ENCODE data around the gene MAP7. TPM values are rescaled to one million over a fixed set of nuclear protein-coding genes. Genes with fewer than 3 reads are reported as not detected.

Gene MAP7
- total and polyA plus RNA-seq, 9 of the 15 experiments (the other 6 are each of a cell fraction or from before 2014, with no cell fraction given) = 0.76 to 7.7 (median 3.9) TPM

DNA sequence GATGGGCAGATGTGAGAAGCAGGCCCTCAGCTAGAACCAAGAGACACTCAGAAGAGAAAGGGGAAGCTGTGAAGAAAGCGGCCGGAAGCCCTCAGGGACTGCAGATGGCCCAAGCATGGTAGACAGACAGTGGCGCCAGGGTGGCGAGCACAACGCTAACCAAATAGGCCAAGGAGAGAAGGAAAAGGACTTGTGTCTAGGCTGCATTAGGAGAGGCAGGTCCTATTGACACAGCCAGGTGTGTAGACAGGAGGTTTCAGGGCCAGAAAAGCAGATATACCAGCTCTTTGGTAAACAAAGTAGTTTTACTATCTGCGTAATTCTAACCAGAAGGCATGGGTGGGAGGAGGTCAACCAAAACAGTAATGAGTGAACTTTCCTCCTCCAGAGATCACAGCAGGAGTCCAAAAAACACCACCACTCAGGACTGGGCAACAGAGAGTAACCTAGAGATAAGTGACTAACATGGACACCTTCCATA, 15.8 kb upstream of the MAP7 start (continued):
- TF ChIP-seq, protein P1, sequence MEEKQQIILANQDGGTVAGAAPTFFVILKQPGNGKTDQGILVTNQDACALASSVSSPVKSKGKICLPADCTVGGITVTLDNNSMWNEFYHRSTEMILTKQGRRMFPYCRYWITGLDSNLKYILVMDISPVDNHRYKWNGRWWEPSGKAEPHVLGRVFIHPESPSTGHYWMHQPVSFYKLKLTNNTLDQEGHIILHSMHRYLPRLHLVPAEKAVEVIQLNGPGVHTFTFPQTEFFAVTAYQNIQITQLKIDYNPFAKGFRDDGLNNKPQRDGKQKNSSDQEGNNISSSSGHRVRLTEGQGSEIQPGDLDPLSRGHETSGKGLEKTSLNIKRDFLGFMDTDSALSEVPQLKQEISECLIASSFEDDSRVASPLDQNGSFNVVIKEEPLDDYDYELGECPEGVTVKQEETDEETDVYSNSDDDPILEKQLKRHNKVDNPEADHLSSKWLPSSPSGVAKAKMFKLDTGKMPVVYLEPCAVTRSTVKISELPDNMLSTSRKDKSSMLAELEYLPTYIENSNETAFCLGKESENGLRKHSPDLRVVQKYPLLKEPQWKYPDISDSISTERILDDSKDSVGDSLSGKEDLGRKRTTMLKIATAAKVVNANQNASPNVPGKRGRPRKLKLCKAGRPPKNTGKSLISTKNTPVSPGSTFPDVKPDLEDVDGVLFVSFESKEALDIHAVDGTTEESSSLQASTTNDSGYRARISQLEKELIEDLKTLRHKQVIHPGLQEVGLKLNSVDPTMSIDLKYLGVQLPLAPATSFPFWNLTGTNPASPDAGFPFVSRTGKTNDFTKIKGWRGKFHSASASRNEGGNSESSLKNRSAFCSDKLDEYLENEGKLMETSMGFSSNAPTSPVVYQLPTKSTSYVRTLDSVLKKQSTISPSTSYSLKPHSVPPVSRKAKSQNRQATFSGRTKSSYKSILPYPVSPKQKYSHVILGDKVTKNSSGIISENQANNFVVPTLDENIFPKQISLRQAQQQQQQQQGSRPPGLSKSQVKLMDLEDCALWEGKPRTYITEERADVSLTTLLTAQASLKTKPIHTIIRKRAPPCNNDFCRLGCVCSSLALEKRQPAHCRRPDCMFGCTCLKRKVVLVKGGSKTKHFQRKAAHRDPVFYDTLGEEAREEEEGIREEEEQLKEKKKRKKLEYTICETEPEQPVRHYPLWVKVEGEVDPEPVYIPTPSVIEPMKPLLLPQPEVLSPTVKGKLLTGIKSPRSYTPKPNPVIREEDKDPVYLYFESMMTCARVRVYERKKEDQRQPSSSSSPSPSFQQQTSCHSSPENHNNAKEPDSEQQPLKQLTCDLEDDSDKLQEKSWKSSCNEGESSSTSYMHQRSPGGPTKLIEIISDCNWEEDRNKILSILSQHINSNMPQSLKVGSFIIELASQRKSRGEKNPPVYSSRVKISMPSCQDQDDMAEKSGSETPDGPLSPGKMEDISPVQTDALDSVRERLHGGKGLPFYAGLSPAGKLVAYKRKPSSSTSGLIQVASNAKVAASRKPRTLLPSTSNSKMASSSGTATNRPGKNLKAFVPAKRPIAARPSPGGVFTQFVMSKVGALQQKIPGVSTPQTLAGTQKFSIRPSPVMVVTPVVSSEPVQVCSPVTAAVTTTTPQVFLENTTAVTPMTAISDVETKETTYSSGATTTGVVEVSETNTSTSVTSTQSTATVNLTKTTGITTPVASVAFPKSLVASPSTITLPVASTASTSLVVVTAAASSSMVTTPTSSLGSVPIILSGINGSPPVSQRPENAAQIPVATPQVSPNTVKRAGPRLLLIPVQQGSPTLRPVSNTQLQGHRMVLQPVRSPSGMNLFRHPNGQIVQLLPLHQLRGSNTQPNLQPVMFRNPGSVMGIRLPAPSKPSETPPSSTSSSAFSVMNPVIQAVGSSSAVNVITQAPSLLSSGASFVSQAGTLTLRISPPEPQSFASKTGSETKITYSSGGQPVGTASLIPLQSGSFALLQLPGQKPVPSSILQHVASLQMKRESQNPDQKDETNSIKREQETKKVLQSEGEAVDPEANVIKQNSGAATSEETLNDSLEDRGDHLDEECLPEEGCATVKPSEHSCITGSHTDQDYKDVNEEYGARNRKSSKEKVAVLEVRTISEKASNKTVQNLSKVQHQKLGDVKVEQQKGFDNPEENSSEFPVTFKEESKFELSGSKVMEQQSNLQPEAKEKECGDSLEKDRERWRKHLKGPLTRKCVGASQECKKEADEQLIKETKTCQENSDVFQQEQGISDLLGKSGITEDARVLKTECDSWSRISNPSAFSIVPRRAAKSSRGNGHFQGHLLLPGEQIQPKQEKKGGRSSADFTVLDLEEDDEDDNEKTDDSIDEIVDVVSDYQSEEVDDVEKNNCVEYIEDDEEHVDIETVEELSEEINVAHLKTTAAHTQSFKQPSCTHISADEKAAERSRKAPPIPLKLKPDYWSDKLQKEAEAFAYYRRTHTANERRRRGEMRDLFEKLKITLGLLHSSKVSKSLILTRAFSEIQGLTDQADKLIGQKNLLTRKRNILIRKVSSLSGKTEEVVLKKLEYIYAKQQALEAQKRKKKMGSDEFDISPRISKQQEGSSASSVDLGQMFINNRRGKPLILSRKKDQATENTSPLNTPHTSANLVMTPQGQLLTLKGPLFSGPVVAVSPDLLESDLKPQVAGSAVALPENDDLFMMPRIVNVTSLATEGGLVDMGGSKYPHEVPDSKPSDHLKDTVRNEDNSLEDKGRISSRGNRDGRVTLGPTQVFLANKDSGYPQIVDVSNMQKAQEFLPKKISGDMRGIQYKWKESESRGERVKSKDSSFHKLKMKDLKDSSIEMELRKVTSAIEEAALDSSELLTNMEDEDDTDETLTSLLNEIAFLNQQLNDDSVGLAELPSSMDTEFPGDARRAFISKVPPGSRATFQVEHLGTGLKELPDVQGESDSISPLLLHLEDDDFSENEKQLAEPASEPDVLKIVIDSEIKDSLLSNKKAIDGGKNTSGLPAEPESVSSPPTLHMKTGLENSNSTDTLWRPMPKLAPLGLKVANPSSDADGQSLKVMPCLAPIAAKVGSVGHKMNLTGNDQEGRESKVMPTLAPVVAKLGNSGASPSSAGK (IDR thresholded peaks at IDR 0.05) = peak; percentile 21; the same call in 1 of the 2 replicates
- TF ChIP-seq DMBX1 (CRISPR knock-in tag; IDR thresholded peaks at IDR 0.05; ENCODE audit: borderline replicate concordance) (peak; percentile 70; the same call in 1 of the 2 replicates), RAD21 (CRISPR knock-in tag; conservative IDR thresholded peaks at IDR 0.05 in 1 of 2, IDR thresholded peaks at IDR 0.05 in 1 of 2) (0 out of 4 replicates have a peak, but pooled peaks of 1 of the 2 experiments have one; percentile 11), ZNF766 (CRISPR knock-in tag; conservative IDR thresholded peaks at IDR 0.05) (peak; percentile 63; the same call in 1 of the 2 replicates), ZNF79 (CRISPR knock-in tag; IDR thresholded peaks at IDR 0.05; ENCODE audit: low read depth) (peak; percentile 49; the same call in 1 of the 2 replicates), KDM5B (IDR thresholded peaks at IDR 0.05; ENCODE audit: insufficient replicate concordance, low read depth, low read length) (no peak), GABPA (tag; conservative IDR thresholded peaks at IDR 0.05; ENCODE audit: low read depth) (peak; percentile 33; the same call in 1 of the 2 replicates), SRSF7 (optimal IDR thresholded peaks at IDR 0.05; ENCODE audit: low read depth, low read length) (no peak), ZNF253 (CRISPR knock-in tag; conservative IDR thresholded peaks at IDR 0.05) (no peak)
- TF ChIP-seq, protein P2, sequence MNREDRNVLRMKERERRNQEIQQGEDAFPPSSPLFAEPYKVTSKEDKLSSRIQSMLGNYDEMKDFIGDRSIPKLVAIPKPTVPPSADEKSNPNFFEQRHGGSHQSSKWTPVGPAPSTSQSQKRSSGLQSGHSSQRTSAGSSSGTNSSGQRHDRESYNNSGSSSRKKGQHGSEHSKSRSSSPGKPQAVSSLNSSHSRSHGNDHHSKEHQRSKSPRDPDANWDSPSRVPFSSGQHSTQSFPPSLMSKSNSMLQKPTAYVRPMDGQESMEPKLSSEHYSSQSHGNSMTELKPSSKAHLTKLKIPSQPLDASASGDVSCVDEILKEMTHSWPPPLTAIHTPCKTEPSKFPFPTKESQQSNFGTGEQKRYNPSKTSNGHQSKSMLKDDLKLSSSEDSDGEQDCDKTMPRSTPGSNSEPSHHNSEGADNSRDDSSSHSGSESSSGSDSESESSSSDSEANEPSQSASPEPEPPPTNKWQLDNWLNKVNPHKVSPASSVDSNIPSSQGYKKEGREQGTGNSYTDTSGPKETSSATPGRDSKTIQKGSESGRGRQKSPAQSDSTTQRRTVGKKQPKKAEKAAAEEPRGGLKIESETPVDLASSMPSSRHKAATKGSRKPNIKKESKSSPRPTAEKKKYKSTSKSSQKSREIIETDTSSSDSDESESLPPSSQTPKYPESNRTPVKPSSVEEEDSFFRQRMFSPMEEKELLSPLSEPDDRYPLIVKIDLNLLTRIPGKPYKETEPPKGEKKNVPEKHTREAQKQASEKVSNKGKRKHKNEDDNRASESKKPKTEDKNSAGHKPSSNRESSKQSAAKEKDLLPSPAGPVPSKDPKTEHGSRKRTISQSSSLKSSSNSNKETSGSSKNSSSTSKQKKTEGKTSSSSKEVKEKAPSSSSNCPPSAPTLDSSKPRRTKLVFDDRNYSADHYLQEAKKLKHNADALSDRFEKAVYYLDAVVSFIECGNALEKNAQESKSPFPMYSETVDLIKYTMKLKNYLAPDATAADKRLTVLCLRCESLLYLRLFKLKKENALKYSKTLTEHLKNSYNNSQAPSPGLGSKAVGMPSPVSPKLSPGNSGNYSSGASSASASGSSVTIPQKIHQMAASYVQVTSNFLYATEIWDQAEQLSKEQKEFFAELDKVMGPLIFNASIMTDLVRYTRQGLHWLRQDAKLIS (CRISPR knock-in tag; IDR thresholded peaks at IDR 0.05) = no peak
